ENCODE results near the gene KRTAP4-12.
"Not testable (repeated sequence)": the region's sequence is repeated elsewhere in the genome, so short reads cannot be mapped to it uniquely, and the experiment has no call there.

The KRTAP4-12 gene

DNA sequence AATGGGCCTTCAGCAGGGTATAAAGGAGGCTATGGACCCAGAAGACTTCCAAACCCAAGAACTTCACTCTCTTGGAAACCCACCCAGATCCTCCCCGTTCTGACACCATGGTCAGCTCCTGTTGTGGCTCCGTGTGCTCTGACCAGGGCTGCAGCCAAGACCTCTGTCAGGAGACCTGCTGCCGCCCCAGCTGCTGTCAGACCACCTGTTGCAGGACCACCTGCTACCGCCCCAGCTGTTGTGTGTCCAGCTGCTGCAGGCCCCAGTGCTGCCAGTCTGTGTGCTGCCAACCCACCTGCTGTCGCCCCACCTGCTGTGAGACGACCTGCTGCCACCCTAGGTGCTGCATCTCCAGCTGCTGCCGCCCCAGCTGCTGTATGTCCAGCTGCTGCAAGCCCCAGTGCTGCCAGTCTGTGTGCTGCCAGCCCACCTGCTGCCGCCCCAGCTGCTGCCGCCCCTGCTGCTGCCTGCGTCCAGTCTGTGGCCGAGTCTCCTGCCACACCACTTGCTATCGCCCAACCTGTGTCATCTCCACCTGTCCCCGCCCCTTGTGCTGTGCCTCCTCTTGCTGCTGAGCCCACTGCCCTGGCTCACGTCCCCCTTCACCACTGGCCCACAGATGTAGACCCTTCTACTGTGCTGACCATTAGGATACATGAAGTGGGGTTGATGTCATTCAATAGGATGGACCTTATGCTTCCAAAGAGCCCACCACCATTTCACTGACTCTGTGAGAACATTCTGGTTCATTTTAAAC, 39.7 kb downstream of the KRTAP4-12 start, which contains the start of gene KRTAP4-7:
KRTAP4-7 (plus strand) TSS at position 51 of the 757 bp plus-strand sequence; CDS start at position 108, 57 bp downstream.
- not testable (repeated sequence) for DNase-seq

- DNase-seq = not testable (repeated sequence)
Measured at GRCh38 chr17:41083427-41083826, 40.6 kb downstream of the KRTAP4-12 start.

GRCh38 chr17:41082626-41083025, 41.4 kb downstream of the KRTAP4-12 start:
- DNase-seq = no peak

- DNase-seq = no peak
Measured at GRCh38 chr17:41076788-41077187, 47.2 kb downstream of the KRTAP4-12 start.

GRCh38 chr17:41073676-41074075, 50.3 kb downstream of the KRTAP4-12 start:
- DNase-seq = no peak
